Measurements from ENCODE around the gene PPM1K.
A peak's percentile ranks its signal among the peaks of the same experiment; 100 is the strongest.

Gene PPM1K

DNA sequence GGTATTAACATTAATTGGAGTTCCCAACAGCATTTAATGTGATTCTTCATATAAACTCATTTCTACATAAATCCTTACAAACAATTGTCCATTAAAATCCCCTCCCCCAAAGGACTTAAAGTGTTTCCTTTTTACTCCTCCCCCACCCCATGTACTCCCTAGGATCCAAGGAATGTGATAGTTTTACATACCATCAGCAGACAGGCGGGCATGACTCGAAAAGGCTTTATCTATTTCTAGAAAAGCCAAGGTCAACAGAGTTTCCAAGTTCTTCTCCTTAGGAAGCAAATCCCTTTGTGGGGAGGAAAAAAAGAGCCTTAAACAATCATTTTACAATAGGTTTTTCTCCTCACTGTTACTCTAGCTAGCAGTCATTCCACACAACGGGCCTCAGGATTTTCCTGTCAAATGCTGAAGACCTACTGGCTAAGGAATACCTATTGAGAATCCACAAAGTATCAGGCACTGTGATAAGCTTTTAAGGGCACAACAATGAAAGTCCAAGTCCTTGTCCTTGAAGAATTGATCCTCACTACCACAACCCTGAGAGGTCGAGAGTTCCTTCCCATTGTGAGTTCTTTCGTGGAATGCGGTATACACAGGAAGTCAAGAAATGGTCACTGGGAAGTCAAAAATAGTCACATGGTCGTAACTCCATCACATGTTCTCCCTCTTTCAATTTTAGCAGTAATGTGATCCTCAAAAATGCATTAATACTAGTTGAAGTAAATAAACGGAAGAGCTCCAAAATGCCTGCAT lies 7.2 kb downstream of the PPM1K start:
- FAIRE-seq, result no peak

DNA sequence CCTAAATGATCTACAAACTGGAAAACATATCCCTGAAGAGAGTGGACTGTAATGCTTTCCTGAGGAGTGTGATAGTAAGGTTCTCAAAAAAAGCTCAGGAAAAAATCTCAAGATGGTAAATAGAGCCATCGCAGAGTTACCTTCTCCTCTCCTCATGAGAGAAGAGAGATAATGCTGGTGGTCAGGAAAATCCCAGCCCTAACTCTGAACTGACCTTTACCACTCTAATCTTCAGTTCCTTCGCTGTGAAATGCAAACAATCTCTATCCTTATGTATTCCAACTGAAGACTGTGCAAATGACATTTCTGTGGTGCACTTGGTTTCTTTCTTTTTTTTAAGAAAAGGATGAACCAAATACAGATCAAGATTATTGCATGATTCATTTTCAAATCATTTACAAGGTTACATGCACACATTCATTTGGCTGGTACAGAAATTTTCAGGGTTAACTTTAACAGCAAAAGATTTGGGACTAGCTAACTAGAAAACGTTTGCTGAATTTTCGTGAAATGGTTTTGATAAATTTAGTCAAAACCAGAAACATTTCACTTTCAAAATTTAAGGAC lies 8.3 kb downstream of the PPM1K start:
- no peak for FAIRE-seq

DNA sequence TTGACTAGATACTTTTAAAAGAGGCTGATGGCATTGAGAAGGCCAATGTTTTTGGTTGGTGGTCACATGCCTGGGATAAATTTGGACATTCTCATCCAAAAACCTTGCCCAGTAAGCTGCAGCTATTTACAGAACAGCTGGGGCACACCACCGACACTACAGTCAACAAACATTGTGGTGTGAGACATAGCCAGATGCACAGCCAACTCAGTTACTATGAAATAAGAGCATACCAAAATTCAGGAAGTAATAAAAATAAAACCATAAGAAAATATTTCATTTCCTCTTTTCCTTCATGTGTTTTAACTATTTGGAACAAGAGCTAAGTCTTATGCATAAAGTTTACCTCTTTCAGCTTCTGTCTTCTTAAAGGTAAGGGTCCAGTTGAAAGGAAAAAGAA lies 8.8 kb downstream of the PPM1K start:
- no peak for FAIRE-seq

DNA sequence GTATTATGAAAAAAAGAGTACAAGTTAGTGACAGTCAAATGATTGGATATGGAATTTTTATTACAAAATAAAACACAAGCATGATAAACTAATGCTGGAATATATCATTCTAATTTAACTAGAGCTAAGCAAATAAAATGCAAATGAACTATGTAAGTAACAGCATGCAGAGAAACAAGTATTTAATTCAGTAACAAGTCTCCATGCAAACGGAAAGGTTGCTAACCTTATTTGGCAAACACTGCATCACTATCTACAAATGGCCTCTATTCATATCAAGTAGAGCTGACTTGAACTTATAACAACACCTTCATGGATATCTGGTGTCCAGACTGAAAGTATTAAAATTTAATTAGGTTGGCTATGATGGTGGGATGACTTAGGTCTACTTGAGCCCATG lies 15.4 kb downstream of the PPM1K start:
- peak; percentile 68 for FAIRE-seq

DNA sequence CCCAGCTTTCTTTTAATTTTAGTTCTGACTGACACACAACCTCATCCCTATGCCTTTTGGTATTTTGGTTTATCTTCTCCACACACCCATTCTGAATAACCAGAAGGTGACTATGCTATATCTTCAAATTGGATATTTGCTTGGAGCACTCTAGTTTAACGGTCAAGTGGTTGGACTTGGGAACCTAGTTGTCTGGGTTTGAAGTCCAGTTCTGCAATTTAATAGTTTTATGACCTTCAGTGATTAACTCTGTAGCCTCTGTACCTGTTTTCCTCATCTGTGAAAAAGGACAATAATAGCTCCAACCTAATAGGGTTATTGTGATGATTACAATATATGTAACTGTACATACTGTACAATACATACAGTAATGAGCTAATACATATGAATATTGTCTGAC lies 20.0 kb downstream of the PPM1K start:
- FAIRE-seq, result no peak

DNA sequence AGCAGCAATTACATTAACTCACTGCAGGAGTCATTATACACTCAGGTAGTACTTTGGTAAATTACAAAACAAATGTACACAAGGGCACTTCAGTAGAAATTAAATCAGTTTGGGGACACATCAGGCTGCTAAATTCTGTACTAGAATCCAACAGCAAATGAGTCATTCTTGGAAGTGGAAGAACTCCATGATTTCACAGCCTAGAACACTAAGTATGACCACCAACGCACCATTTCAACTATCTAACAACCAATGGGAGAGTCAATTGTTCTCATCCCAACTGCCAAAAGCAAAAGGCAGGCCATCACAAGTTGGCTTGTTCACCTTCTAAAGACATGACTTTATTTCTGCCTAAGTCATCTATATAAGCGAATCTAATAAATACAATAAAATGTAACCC lies 26.6 kb downstream of the PPM1K start:
- FAIRE-seq, result peak; percentile 21

DNA sequence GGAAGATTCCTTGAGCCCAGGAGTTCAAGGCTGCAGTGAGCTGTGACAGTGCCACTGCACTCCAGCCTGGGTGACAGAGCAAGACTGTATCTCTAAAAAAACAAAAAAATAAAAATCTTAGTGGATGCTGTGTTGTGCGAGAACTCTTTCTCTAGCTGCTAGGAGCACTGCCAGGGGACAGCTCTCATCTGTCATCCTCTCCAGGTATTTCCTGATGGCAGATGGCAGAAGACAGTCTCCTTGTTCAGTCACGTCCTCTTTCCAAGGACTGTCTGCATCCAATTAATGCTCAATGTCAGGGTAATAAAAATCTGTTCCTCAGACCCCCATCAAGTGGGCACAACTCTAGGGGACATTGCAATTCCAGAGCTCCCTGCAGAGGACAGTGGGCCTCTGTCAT lies 29.2 kb downstream of the PPM1K start:
- FAIRE-seq, result no peak

DNA sequence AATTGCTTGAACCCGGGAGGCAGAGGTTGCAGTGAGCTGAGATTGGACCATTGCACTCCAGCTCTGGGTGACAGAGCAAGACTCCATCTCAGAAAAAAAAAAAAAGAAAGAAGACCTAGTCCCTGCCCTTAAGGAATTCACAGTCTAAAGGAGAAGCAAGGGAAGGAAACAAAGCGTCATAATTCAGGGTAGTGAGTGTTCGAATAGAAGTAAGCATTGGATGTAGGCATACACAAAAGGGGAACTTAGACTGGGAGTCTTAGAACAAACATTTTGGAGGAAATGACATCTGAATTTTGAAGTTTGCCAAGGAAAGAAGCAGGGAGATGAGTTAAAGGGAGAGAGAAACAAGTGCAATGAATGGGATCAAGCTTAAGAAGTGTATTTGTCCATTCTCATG lies 32.4 kb downstream of the PPM1K start:
- no peak for FAIRE-seq

DNA sequence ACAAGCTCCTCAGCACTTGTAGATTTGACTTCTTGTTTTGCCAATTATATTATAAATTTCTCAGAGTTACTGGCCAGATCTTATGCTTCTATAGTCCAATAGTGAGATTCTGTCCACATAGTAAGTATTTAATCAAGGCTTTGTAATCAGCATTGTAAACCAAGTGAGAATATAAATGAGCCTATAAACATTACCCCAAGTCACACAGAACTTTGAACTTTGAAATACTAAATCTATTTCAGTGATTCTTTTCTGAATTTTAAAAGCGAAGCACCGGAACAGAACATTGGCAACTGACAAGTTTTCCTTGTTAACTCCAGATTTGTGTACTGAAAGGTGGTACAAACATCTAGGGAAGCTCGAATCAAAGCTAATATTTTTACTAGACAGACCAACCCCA lies 37.2 kb downstream of the PPM1K start:
- FAIRE-seq, result no peak

DNA sequence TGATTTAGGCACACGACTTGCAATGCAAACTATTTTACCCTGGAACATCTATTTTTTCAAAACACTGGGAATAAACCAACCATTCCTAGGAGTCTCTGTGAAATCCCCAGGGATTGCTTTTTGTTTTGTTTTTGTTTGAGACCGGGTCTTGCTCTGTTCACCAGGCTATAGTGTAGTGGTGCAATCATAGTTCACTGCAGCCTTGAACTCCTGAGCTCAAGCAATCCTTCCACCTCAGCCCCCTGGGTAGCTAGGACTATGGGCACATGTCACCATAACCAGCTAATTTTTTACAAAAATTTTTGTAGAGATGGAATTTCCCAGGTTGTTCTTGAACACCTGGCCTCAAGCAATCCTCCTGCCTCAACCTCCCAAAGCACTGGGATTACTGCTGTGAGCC lies 37.8 kb downstream of the PPM1K start:
- no peak for FAIRE-seq

DNA sequence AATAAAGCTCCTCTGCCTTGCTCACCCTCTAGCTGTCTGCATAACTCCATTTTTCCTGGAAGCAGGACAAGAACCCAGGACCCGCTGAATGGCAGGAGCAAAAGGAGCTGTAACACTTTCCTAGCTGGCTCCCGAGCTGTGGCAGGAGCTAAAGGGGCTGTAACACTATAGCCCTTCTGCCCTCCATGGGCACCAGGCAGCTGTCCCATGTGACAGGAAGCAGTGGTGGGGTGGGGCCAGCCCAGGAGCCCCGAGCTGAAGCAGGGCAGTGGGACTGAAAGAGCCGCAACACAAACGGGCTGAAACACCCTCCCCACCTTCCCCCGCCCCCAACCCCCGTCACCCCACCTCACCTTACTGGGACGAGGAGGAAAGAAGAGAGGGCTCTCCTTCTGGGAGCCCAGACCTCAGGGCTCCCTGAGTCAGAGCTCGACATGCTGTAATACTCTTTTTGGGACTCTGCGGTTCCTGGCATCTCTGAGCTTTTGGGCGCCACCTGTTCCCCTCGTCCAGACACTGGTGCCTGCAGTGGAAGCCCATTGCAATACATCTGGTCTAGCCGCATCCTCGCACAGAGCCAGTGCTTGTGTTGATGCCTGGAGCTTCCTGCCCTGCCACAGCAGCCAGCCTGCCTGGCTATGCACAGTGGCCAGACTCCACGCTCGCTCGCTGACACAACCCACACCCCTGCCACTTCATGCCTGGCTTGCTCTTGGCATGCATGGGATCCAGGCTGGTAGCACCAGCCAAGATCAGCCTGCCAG lies 39.4 kb downstream of the PPM1K start:
- FAIRE-seq, result no peak

DNA sequence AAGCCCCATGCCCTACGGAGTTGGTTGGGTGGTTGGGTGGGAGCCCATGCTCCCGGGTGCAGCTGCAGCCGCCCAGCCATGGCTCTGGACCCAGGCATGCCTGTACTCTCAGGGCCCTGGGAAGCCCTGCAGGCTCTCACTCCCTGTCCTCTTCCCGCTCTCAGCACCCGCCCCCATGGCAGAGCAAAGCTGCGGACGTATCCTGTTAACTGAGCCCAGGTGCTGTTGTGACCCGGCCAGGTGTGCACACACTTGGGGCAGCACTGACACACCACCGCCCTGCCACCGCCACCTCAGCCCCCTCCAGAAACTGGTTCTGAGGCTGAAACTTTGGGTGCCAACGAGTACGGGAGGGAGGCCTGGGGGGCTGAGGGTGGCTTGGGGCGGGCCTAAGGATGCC lies 40.3 kb downstream of the PPM1K start:
- FAIRE-seq, result no peak

DNA sequence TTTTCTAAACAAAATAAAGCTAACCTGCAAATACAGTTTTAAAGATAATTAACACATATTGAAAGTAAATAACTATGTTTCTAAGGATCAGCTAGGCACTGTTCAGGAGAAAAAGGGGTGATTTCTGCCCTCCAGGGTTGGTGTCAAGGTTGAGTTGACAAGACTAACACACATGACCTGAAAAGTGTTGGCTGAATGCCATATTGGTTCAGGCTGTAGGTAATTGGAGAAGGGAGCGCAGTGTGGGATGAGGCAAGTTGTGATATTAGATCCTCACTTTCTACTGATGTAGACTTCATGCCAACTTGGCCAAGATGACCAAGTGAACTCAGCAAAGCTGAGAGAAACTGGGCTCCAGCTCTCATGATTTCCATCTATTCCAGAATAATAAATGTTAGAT lies 42.2 kb downstream of the PPM1K start:
- FAIRE-seq, result no peak

DNA sequence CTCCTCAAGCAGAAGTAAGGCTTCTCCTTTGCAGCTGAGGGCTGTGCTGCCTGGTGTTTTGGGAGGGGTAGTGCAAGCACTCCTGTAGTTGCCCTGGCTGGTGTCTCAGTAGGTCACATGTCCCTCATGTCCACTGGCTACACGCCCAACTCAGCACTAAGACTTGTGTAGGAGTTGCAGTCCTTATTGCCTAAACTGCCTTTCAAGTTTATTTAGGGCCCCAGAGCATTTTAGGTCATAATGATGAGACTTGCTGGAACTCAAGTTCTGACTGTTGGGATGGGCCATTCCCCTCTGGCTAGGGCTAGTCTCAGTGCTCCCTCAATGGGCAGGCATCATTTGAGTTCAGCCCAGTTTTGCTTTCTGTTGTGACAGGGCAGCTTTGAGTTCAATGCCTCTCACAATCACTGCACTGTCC lies 44.1 kb downstream of the PPM1K start:
- FAIRE-seq, result no peak

DNA sequence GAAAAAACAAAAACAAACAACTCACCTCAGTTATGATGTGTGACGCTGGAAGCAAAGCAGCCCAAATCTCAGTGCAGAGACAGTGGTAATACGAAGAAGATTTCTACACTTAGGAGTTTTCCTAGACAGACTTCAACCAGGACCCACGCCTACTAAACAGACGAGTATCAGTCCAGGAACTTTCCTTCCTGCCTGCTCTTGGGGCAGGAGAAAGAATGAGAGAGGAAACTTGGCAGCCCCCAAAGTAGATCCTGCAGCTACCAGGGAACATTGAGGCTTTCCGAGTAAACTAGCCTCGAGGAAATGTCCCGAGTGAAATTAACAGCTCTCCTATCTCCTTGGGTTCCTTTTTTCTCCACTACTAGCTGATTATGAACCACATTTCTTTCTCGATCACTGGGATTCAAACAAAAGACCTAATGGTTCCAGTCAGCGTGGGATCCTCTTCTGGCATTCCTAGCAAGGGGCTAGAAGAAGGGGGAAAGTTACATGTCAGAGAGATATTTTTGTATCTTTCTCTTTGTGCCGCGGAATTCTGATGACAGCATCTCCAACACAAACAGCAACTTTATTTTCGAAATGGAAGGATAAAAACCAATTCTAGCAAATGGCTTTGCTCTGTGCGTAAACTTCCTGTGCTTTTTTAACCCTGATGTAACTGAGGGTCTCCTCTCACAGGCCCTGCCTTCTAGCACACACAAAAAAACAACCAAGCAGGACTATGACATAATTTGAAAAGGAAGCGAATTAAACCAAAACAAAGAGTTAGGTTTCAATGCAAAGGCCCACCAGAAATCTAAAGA lies 53.2 kb downstream of the PPM1K start:
- FAIRE-seq, result no peak

DNA sequence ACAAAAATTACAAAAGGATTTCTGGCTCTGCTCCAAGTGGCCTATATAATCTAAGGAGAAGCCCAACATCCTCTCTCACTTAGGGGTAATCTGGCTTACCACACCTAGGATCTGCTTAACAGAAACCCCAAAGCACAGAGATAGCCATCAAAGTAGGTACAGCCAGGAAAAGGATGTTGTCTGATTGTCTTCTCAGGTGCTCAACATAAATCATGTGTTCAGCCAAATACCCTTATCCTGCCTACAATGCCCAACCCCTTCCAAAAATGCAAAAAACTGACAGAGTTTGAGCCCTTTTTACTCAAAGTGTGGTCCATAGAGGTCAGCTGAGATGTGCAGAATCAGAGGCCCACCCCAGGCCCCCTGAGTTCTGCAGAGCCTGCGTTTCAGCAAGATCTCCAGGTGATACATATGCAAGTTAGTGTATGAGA lies 53.9 kb downstream of the PPM1K start:
- FAIRE-seq, result no peak

DNA sequence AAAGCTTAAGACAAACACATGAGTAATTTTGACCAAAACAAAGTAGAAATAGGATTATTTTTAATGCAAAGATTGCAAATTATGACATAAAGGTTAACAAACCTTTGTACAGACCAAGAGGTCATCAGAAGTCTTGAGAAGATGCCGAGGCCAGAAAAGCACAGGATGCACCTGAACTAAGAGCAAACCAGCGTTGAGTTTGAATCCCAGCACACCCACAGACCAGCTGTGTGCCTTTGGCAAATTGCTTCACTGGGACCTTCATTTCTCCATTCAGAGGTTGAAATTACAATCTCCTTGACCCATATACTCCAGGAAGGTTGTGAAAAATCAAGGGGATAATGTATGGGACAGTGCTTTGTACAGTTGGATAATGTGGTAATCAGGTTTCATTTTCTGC lies 56.6 kb downstream of the PPM1K start:
- FAIRE-seq, result no peak

DNA sequence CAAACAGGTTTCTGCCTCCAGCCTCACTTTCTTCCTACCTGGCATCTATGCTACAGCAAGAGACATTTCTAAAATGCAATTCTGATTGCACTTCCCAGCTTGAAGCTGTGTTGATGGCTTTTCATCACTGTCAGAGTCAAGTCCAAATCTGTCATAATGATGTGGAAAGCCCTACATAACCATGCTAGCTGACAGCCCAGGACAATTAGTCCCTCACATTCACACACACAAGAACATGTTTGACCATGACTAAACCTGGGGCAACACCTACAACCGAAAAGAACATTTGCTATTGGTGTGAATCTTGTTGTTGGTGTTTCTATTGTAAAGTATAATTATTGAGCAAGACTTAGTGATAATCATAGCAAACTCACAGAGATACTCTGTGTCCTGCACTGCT lies 58.2 kb downstream of the PPM1K start:
- FAIRE-seq, result no peak

DNA sequence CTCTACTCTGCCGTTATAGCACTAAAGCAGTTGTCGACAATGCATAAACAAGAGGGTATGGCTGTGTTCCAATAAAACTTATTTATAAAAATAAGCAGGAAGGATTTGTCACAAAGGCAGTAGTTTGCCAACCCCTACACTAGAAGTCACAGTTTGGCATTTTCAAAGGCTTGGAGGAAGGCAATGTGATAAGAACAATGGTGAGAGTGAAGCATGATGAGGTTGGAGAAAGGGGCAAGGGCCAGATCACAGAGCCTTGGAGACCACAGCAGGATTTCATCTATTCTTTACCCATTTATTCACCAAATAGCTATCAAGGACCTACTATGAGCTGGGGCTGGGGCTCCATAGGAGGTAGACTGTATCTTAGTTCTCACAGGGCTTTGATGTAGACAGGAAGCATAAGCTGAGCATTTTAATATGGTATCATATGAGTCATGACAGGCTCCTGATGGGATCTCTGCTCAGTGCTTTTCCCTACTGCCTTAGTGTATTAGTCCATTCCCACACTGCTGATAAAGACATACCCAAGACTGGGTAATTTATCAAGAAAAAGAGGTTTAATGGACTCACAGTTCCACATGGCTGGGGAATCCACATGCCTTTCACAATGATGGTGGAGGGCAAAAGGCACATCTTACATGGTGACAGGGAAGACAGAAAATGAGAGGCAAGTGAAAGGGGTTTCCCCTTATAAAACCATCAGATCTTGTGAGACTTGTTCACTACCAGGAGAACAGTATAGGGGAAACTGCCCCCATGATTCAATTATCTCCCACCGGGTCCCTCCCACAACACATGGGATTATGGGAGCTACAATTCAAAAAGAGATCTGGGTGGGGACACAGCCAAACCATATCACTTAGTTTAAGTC lies 58.9 kb downstream of the PPM1K start:
- no peak for FAIRE-seq

DNA sequence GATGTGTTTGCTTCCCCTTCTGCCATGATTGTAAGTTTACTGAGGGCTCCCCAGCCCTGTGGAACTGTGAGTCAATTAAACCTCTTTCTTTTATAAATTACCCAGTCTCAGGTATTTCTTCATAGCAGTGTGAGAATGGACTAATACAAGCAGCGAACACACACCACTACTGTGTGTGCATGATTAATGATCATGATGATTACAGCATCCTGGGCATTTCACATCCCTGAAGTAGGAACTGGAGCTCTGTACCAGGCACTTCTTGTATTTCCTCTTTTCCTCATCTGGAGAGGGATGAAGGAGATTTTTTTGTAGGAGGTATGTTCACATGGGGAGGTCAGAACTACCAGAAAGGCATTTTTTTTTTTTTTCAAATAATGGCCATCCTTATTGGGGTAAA lies 60.8 kb downstream of the PPM1K start:
- no peak for FAIRE-seq

DNA sequence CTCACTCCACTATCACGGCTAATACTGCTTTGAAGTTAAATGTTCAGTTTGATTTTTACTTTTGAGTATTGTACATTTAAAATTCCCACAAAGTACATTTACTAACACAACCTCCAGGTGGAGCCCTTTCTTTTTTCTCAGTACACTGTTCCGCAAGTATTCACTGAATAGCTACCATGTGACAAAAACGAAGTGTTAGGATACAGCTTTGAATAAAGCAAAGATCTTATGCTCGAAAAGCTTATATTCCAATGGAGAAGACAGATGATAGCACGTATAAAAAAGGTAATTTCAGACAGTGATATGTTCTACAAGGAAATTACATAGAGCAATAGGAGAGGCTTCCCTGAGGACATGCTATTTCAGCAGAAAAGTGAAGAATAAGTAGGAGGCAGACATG lies 65.3 kb downstream of the PPM1K start:
- FAIRE-seq, result peak; percentile 99

DNA sequence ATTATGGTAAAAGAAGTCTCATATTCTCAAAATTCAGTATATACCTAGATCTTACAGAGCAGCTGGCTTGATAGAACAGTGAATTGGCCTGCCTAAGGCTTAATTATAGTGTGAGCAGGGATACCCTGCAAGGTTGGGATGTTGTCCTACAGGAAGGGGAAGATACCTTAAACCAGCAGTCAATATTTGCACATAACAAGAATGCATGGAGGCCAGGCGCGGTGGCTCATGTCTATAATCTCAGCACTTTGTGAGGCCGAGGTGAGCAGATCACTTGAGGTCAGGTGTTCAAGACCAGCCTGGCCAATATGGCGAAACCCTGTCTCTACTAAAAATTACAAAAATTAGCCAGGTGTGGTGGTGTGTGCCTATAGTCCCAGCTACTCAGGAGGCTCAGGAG lies 67.2 kb downstream of the PPM1K start:
- no peak for FAIRE-seq
